Panc1 (cell line): ENCODE data around the gene HEATR3. TPM values are rescaled to one million over a fixed set of nuclear protein-coding genes. Genes with fewer than 3 reads are reported as not detected.

Experiments used
- ATAC-seq: fragments of 200-7000 bp; cut with Tn5 transposase; 2 replicates; pipeline ENCODE4 v1.9.1; 2020; ENCODE audit warnings: mild to moderate bottlenecking, moderate library complexity
- BruUV-seq: library from RNA; stranded (reverse); fragments of 400-500 nt; replicated peaks from 2 replicates; lab custom pipeline; 2021; lab: Mats Ljungman, UMichigan
- CTCF ChIA-PET: fragments of 300-600 bp; sonication (Branson Sonifier 250); formaldehyde crosslinking; loops from one replicate; lab custom pipeline; 2022; ENCODE audit warnings: antibody characterized with exemption; lab: Charles Lee
- POLR2A ChIA-PET: fragments of 300-600 bp; sonication (Branson Sonifier 250); formaldehyde crosslinking; loops from one replicate; lab custom pipeline; 2022; ENCODE audit warnings: antibody characterized with exemption; lab: Charles Lee
- DNase-seq: peaks from one replicate; pipeline ENCODE4 v3.0.0-alpha.2; 2010; ENCODE audit warnings: low read depth, low spot score
- H3K27ac ChIP-seq: 2 replicates; pipeline ENCODE4 v1.5.1; 2011; ENCODE audit warnings: mild to moderate bottlenecking, low read length, inconsistent platforms
- H3K27me3 ChIP-seq: fragments of 200-500 bp; sonication (Bioruptor generic); 2 replicates; pipeline ENCODE4 v1.6.0; 2014; ENCODE audit warnings: low read length, inconsistent platforms; ENCODE audit not compliant: control insufficient read depth, insufficient read depth
- H3K36me3 ChIP-seq: fragments of 200-500 bp; sonication (Bioruptor generic); 2 replicates; pipeline ENCODE4 v1.5.1; 2014; ENCODE audit warnings: inconsistent platforms, mild to moderate bottlenecking, low read length, moderate library complexity; ENCODE audit not compliant: control insufficient read depth, insufficient read depth
- H3K4me1 ChIP-seq: 2 replicates; pipeline ENCODE4 v1.5.1; 2011; ENCODE audit warnings: inconsistent platforms, mild to moderate bottlenecking, low read length, moderate library complexity; ENCODE audit not compliant: control insufficient read depth, insufficient read depth
- H3K4me3 ChIP-seq, 2 experiments: 2 replicates each; pipeline ENCODE4 v1.5.1; 2011 to 2012; ENCODE audit warnings: low read depth in 2 of 2, low read length in 2 of 2, mild to moderate bottlenecking in 2 of 2, inconsistent platforms in 1 of 2, moderate library complexity in 1 of 2
- H3K9me3 ChIP-seq: fragments of 200-500 bp; sonication (Bioruptor generic); 2 replicates; pipeline ENCODE4 v1.5.1; 2014; ENCODE audit warnings: low read depth, mild to moderate bottlenecking, inconsistent platforms, low read length, moderate library complexity; ENCODE audit not compliant: control insufficient read depth, insufficient read depth
- POLR2AphosphoS5 ChIP-seq: IDR thresholded peaks from 2 replicates; pipeline ENCODE4 v1.6.1; 2012; ENCODE audit warnings: mild to moderate bottlenecking, low read depth, low read length, moderate library complexity
- SIN3A ChIP-seq: IDR thresholded peaks from 2 replicates; pipeline ENCODE4 v1.6.1; 2012; ENCODE audit warnings: low read depth, mild to moderate bottlenecking, low read length, moderate library complexity, borderline replicate concordance; ENCODE audit not compliant: insufficient read depth
- TCF7L2 ChIP-seq: IDR thresholded peaks from 2 replicates; pipeline ENCODE4 v1.6.1; 2011; ENCODE audit warnings: mild to moderate bottlenecking, low read depth, low read length, inconsistent platforms
- in situ Hi-C: cut with HindIII; loops from 2 replicates; pipeline ENCODE4 v1.10.0; 2016; ENCODE audit warnings: low sequenced_read_pairs, low pct_unique_long_range_greater_than_20kb
- intact Hi-C: fragments of 100-400 bp; cut with micrococcal nuclease; formaldehyde crosslinking; loops from one replicate; pipeline ENCODE4 v1.10.0; 2022; ENCODE audit not compliant: unreplicated experiment
- total RNA-seq: library from RNA; stranded (reverse); gene quantifications from one replicate; pipeline ENCODE4 v1.2.1, GENCODE V29; 2021; ENCODE audit not compliant: unreplicated experiment
- TF ChIP-seq, protein P1 (sequence below), 2 experiments: IDR thresholded peaks; 2 replicates each; pipeline ENCODE4 v1.6.1; 2011 to 2012; ENCODE audit warnings: low read depth in 2 of 2, control low read depth in 1 of 2, low read length in 1 of 2, mild to moderate bottlenecking in 1 of 2, moderate library complexity in 1 of 2; ENCODE audit not compliant: insufficient read depth in 1 of 2
- TF ChIP-seq, protein P2 (sequence below): fragments of 450-650 bp; IDR thresholded peaks from 2 replicates; pipeline ENCODE4 v1.5.1; 2017; ENCODE audit warnings: mild to moderate bottlenecking

The HEATR3 gene
- total RNA-seq, 1 experiment from 2014 or later, result 18.6 TPM

DNA sequence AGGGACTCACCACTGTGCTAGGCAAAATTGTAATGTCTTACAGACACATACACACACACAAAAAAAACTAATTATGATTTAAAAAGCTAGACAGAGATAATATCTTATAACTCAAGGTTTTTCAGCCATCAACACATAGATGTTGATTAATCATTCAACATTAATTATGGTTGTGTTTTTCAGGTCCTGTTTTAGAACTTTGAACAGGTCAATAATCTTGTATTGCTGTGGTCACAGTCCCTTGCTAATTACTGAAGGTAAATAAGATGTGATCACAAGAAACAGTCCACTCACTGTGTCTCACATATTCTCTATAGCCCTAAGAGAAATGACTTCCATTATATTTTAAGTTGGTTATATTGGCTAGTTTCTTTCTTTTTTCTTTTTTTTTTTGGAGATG is 54.9 kb downstream of the HEATR3 start:
- TF ChIP-seq POLR2AphosphoS5, result no peak
- TF ChIP-seq, protein P1, sequence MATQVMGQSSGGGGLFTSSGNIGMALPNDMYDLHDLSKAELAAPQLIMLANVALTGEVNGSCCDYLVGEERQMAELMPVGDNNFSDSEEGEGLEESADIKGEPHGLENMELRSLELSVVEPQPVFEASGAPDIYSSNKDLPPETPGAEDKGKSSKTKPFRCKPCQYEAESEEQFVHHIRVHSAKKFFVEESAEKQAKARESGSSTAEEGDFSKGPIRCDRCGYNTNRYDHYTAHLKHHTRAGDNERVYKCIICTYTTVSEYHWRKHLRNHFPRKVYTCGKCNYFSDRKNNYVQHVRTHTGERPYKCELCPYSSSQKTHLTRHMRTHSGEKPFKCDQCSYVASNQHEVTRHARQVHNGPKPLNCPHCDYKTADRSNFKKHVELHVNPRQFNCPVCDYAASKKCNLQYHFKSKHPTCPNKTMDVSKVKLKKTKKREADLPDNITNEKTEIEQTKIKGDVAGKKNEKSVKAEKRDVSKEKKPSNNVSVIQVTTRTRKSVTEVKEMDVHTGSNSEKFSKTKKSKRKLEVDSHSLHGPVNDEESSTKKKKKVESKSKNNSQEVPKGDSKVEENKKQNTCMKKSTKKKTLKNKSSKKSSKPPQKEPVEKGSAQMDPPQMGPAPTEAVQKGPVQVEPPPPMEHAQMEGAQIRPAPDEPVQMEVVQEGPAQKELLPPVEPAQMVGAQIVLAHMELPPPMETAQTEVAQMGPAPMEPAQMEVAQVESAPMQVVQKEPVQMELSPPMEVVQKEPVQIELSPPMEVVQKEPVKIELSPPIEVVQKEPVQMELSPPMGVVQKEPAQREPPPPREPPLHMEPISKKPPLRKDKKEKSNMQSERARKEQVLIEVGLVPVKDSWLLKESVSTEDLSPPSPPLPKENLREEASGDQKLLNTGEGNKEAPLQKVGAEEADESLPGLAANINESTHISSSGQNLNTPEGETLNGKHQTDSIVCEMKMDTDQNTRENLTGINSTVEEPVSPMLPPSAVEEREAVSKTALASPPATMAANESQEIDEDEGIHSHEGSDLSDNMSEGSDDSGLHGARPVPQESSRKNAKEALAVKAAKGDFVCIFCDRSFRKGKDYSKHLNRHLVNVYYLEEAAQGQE (IDR thresholded peaks at IDR 0.05; ENCODE audit: insufficient read depth in 1 of 2, low read depth in 2 of 2, low read length in 1 of 2), result no peak
- no peak for TF ChIP-seq SIN3A
- no peak for TF ChIP-seq TCF7L2
- TF ChIP-seq, protein P2, sequence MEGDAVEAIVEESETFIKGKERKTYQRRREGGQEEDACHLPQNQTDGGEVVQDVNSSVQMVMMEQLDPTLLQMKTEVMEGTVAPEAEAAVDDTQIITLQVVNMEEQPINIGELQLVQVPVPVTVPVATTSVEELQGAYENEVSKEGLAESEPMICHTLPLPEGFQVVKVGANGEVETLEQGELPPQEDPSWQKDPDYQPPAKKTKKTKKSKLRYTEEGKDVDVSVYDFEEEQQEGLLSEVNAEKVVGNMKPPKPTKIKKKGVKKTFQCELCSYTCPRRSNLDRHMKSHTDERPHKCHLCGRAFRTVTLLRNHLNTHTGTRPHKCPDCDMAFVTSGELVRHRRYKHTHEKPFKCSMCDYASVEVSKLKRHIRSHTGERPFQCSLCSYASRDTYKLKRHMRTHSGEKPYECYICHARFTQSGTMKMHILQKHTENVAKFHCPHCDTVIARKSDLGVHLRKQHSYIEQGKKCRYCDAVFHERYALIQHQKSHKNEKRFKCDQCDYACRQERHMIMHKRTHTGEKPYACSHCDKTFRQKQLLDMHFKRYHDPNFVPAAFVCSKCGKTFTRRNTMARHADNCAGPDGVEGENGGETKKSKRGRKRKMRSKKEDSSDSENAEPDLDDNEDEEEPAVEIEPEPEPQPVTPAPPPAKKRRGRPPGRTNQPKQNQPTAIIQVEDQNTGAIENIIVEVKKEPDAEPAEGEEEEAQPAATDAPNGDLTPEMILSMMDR, result no peak
- no peaks in the 10 kb centered on the region for H3K4me1 ChIP-seq
- in situ Hi-C loops (no loop called here), intact Hi-C loops (no loop called here)
- no TSS peak for BruUV-seq
- ATAC-seq, result no peak
- no peak overlapping the region for H3K27ac ChIP-seq
- POLR2A ChIA-PET, result interaction anchor here (0.6 kb wide), 1 partner anchor 137 kb away, joined by 6 read pairs; no protein-coding TSS in a partner anchor
- no peak overlapping the region for H3K4me3 ChIP-seq
- no peaks in the 10 kb centered on the region for H3K36me3 ChIP-seq
- CTCF ChIA-PET, result no interaction called here
- H3K27me3 ChIP-seq, result no peaks in the 10 kb centered on the region
- H3K9me3 ChIP-seq, result no peaks in the 10 kb centered on the region
- DNase-seq, result no peak

DNA sequence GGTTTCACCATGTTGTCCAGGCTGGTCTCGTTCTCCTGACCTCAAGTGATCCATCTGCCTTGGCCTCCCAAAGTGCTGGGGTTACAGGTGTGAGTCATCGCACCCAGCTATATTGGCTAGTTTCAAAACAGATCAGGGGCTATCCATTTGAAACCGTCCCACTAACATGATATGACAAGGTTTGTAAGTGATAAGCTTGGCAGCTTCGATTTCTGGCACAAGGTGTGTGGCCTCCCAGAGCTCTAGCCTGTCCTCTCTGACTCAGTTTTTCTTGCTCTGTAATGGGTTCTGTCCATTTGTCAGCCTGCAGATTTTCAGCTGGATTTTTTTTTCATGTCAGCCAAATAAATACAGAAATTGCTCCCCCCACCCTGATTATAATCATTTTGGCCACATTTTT is 55.5 kb downstream of the HEATR3 start:
- ATAC-seq (no peak), DNase-seq (no peak)
- Histone ChIP-seq H3K36me3 (no peaks in the 10 kb centered on the region), H3K27me3 (no peaks in the 10 kb centered on the region), H3K27ac (no peak overlapping the region), H3K9me3 (no peaks in the 10 kb centered on the region), H3K4me3 (no peak overlapping the region), H3K4me1 (no peaks in the 10 kb centered on the region)
- in situ Hi-C loops, result no loop called here
- BruUV-seq, result no TSS peak
- ChIA-PET POLR2A (interaction anchor here (0.6 kb wide), 1 partner anchor 137 kb away, joined by 6 read pairs; no protein-coding TSS in a partner anchor), CTCF (no interaction called here)
- TF ChIP-seq POLR2AphosphoS5 (no peak), SIN3A (no peak), TCF7L2 (no peak)
- TF ChIP-seq, protein P1 (IDR thresholded peaks at IDR 0.05; ENCODE audit: insufficient read depth in 1 of 2, low read depth in 2 of 2, low read length in 1 of 2), result no peak
- TF ChIP-seq, protein P2, result no peak
- intact Hi-C loops, result no loop called here
